HepG2 (cell line): Measurements from ENCODE around the gene SNAPIN. TPM values are rescaled to one million over a fixed set of nuclear protein-coding genes. Genes with fewer than 3 reads are reported as not detected.

Experiments used
- CENPT ChIP-seq: sonication (generic); formaldehyde crosslinking; IDR thresholded peaks from 2 replicates; pipeline ENCODE4 v1.8.0; 2022; ENCODE audit warnings: low read depth, mild to moderate bottlenecking, moderate library complexity, missing genetic modification reagents
- DR1 ChIP-seq: sonication (generic); formaldehyde crosslinking; IDR thresholded peaks from 2 replicates; pipeline ENCODE4 v1.8.0; 2021; ENCODE audit warnings: mild to moderate bottlenecking, missing genetic modification reagents, inconsistent platforms
- HOXA5 ChIP-seq: sonication (generic); formaldehyde crosslinking; IDR thresholded peaks from 2 replicates; pipeline ENCODE4 v1.4.0; 2020; ENCODE audit warnings: missing genetic modification reagents
- IRF2 ChIP-seq: IDR thresholded peaks from 2 replicates; pipeline ENCODE4 v1.6.1; 2018; ENCODE audit warnings: missing genetic modification reagents, missing compliant biosample characterization
- MEIS2 ChIP-seq: sonication (generic); formaldehyde crosslinking; IDR thresholded peaks from 2 replicates; pipeline ENCODE4 v1.9.0; 2021; ENCODE audit warnings: mild to moderate bottlenecking, missing genetic modification reagents
- MXD3 ChIP-seq: IDR thresholded peaks from 2 replicates; pipeline ENCODE4 v1.6.1; 2016; ENCODE audit warnings: mild to moderate bottlenecking, missing biosample characterization, missing genetic modification reagents
- PATZ1 ChIP-seq: sonication (generic); formaldehyde crosslinking; IDR thresholded peaks from 2 replicates; pipeline ENCODE4 v1.4.0; 2020; ENCODE audit warnings: missing genetic modification reagents
- PBX2 ChIP-seq: IDR thresholded peaks from 2 replicates; pipeline ENCODE4 v1.6.1; 2016; ENCODE audit warnings: control low read depth
- PHB2 ChIP-seq: fragments of 450-650 bp; IDR thresholded peaks from 2 replicates; pipeline ENCODE4 v1.6.1; 2018; ENCODE audit not compliant: partially characterized antibody
- SNAPC4 ChIP-seq: sonication (generic); formaldehyde crosslinking; IDR thresholded peaks from 2 replicates; pipeline ENCODE4 v1.4.0; 2020; ENCODE audit warnings: mild to moderate bottlenecking, missing genetic modification reagents
- YY1 ChIP-seq: IDR thresholded peaks from 2 replicates; pipeline ENCODE4 v1.6.1; 2011; ENCODE audit warnings: low read length, low read depth, moderate library complexity, mild to moderate bottlenecking; ENCODE audit not compliant: insufficient read depth, insufficient replicate concordance
- ZBTB3 ChIP-seq: sonication (generic); formaldehyde crosslinking; IDR thresholded peaks from 2 replicates; pipeline ENCODE4 v1.4.0; 2020; ENCODE audit warnings: low read depth, mild to moderate bottlenecking, moderate library complexity, missing genetic modification reagents, borderline replicate concordance
- ZFX ChIP-seq: sonication (generic); formaldehyde crosslinking; IDR thresholded peaks from 2 replicates; pipeline ENCODE4 v1.4.0; 2020; ENCODE audit warnings: mild to moderate bottlenecking, low read depth, missing genetic modification reagents, moderate library complexity
- ZNF180 ChIP-seq: sonication (generic); formaldehyde crosslinking; IDR thresholded peaks from 2 replicates; pipeline ENCODE4 v1.4.0; 2020; ENCODE audit warnings: low read depth, missing genetic modification reagents, borderline replicate concordance
- ZNF446 ChIP-seq: sonication (generic); formaldehyde crosslinking; IDR thresholded peaks from 2 replicates; pipeline ENCODE4 v1.5.0; 2020; ENCODE audit warnings: mild to moderate bottlenecking, missing genetic modification reagents
- ZNF543 ChIP-seq: sonication (generic); formaldehyde crosslinking; IDR thresholded peaks from 2 replicates; pipeline ENCODE4 v1.4.0; 2020; ENCODE audit warnings: mild to moderate bottlenecking, missing genetic modification reagents
- ZNF563 ChIP-seq: sonication (generic); formaldehyde crosslinking; IDR thresholded peaks from 2 replicates; pipeline ENCODE4 v1.8.0; 2022; ENCODE audit warnings: mild to moderate bottlenecking, moderate library complexity, missing genetic modification reagents
- ZNF580 ChIP-seq: IDR thresholded peaks from 2 replicates; pipeline ENCODE4 v1.6.1; 2016; ENCODE audit warnings: low read depth, borderline replicate concordance
- ZNF768 ChIP-seq: sonication (generic); formaldehyde crosslinking; IDR thresholded peaks from 2 replicates; pipeline ENCODE4 v1.4.0; 2020; ENCODE audit warnings: missing genetic modification reagents
- ZSCAN25 ChIP-seq: sonication (generic); formaldehyde crosslinking; IDR thresholded peaks from 2 replicates; pipeline ENCODE4 v1.8.0; 2022; ENCODE audit warnings: mild to moderate bottlenecking, missing genetic modification reagents
- polyA plus RNA-seq, 8 experiments: library from polyadenylated mRNA; depleted of rRNA in 3 of 8; stranded (reverse) in 7 of 8; unstranded in 1 of 8; fragments of >200 nt; fragmentation: Illumina TruSeq in 4 of 8; extraction: Trizol in 4 of 8; gene quantifications; 2 replicates each; pipeline versions ENCODE4 v1.2.1 to v1.2.3, GENCODE V29; 2011 to 2016; ENCODE audit warnings: low read depth in 4 of 8, missing spikeins in 1 of 8, mixed read lengths in 1 of 8; ENCODE audit not compliant: insufficient read depth in 1 of 8
- total RNA-seq, 5 experiments: library from RNA; depleted of rRNA; stranded (reverse); fragments of >200 nt; fragmentation: Illumina TruSeq; extraction: Trizol; gene quantifications; 2 replicates each; pipeline ENCODE4 v1.2.3, GENCODE V29; 2016; ENCODE audit warnings: low read depth in 1 of 5

Gene SNAPIN
- total and polyA plus RNA-seq, 2 of the 13 experiments (the other 11 are each of a cell fraction or from before 2014, with no cell fraction given): 23.9 to 25.7 TPM

GRCh38 chr1:153626904-153627714, 31.4 kb upstream of the SNAPIN start, which contains the start of gene S100A13 (continued):
- no peak for TF ChIP-seq SNAPC4
- TF ChIP-seq PHB2: no peak
- TF ChIP-seq DR1 (CRISPR knock-in tag): peak; percentile 59; the same call in 1 of the 2 replicates
- peak; percentile 71; the same call in 1 of the 2 replicates for TF ChIP-seq ZNF543 (CRISPR knock-in tag)
- TF ChIP-seq ZNF180: no peak
- no peak; the same call in 1 of the 2 replicates for TF ChIP-seq ZNF580 (CRISPR knock-in tag)
- TF ChIP-seq ZNF446 (CRISPR knock-in tag): no peak
- TF ChIP-seq ZSCAN25 (CRISPR knock-in tag): peak; percentile 50; the same call in 1 of the 2 replicates
- TF ChIP-seq HOXA5 (CRISPR knock-in tag): 0 out of 2 replicates have a peak, but pooled peaks have one; percentile 41
- peak; percentile 88 for TF ChIP-seq ZNF768
- TF ChIP-seq MEIS2 (CRISPR knock-in tag): peak; percentile 30; the same call in 1 of the 2 replicates
- no peak; the same call in 1 of the 2 replicates for TF ChIP-seq PATZ1
- peak; percentile 59 for TF ChIP-seq ZFX (CRISPR knock-in tag)
- TF ChIP-seq ZNF563 (CRISPR knock-in tag): peak; percentile 63; the same call in 1 of the 2 replicates
- TF ChIP-seq MXD3 (CRISPR knock-in tag): 0 out of 2 replicates have a peak, but pooled peaks have one; percentile 61
- 0 out of 2 replicates have a peak, but pooled peaks have one; percentile 50 for TF ChIP-seq ZBTB3 (CRISPR knock-in tag)
- TF ChIP-seq PBX2 (CRISPR knock-in tag): no peak
- peak; percentile 59 for TF ChIP-seq YY1
- TF ChIP-seq IRF2 (CRISPR knock-in tag): no peak
- TF ChIP-seq CENPT (CRISPR knock-in tag): no peak
